ENCODE results near the gene TNFRSF8.

The TNFRSF8 gene

DNA sequence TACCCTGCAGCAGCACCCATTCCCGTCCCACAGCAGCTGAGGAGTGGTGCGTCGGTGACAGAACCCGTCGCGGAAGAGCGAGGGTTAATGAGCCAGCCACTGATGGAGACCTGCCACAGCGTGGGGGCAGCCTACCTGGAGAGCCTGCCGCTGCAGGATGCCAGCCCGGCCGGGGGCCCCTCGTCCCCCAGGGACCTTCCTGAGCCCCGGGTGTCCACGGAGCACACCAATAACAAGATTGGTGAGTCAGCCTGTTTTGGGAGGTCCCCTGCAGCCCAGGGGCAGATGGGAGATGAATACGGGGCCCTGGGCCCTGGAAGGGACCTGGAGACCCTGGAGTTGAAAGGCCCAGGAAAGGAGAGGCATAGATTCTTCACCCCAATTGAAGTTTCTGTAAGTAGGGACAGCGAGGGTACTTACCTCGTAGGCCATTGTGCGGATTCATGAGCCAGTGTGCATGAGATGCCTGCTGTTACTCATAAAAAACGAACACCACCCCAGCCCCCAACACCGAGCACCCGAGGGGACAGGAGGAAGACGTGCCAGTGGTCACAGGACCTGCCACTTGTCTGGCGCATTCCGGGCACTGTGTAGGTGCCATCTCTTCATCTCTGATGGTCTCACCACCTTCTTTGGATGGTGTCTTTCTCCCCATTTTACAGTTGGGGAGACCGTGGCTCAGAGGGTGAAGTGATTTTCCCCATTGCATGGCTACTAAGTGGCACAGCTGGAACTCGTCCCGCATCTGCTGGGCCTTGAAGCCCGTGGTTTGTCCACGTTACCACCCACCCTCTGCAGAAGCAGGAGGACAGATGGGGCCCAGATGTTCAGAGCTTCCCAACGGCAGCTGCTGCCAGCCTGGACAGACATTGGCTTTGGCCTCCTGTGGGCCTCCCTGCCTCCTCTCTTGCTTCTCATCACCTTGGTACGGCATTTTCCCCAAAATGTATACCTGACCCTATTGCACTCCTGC, 75.4 kb downstream of the TNFRSF8 start:
- TF ChIP-seq, protein P1, sequence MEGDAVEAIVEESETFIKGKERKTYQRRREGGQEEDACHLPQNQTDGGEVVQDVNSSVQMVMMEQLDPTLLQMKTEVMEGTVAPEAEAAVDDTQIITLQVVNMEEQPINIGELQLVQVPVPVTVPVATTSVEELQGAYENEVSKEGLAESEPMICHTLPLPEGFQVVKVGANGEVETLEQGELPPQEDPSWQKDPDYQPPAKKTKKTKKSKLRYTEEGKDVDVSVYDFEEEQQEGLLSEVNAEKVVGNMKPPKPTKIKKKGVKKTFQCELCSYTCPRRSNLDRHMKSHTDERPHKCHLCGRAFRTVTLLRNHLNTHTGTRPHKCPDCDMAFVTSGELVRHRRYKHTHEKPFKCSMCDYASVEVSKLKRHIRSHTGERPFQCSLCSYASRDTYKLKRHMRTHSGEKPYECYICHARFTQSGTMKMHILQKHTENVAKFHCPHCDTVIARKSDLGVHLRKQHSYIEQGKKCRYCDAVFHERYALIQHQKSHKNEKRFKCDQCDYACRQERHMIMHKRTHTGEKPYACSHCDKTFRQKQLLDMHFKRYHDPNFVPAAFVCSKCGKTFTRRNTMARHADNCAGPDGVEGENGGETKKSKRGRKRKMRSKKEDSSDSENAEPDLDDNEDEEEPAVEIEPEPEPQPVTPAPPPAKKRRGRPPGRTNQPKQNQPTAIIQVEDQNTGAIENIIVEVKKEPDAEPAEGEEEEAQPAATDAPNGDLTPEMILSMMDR (IDR thresholded peaks at IDR 0.05; ENCODE audit: borderline replicate concordance, insufficient read depth, low read depth, low read length) = no peak
- no peak overlapping the region for H3K4me3 ChIP-seq (ENCODE audit: low read depth, low read length)

DNA sequence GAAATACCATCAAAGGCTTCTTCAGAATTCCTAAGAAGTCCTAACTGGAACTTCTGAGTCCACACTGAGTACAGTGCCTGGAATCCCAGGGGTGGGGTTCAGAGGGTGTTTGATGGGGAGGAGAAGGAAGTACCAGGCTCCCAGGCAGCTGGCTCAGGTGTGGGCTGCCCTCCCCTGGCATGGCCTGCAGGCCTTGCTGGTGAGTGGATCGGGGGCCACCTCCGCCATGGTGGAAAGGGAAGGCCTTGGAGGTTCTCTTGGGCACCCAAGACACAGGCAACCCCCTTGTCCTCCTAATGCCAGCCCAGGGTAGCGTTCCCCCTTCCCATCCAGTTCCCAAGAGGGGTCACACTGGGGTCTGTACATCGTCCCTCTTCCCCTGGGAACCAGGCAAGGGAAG, 76.9 kb downstream of the TNFRSF8 start:
- TF ChIP-seq, protein P1 (IDR thresholded peaks at IDR 0.05; ENCODE audit: borderline replicate concordance, insufficient read depth, low read depth, low read length) = no peak
- no peak overlapping the region for H3K4me3 ChIP-seq (ENCODE audit: low read depth, low read length)

DNA sequence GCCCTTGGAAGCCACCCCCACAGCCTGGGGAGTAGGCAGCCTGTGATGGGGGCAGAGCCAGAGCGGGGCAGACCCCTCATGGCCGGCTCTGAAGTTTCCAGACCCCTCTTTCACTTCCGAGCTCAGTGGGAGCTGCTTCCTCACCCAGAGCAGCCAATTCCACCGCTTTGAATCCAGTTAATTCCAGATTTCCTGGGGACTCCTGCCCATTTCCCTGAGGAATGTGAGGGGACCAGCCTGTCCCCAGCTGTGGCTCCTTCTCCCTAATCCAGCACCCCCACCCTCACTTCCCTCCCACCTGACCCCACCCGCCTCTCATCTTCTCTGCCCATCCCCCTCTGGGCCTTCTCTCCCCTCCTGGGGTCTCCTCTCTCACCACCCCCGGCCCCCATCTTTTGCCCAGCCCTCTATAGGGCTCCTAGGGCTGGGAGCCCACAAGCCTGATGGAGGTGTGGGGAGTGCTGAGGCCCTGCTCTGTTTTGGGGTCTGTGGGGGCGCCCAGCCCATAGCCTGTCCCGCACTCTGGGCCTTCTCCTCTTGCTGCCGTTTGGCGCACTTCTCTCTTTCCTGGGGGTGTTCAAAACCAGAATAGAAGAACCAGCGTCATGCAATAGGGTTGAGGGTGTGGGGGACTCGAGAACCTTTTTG, 77.5 kb downstream of the TNFRSF8 start:
- H3K4me3 ChIP-seq (ENCODE audit: low read depth, low read length) = no peak overlapping the region
- TF ChIP-seq, protein P1 (IDR thresholded peaks at IDR 0.05; ENCODE audit: borderline replicate concordance, insufficient read depth, low read depth, low read length) = no peak

DNA sequence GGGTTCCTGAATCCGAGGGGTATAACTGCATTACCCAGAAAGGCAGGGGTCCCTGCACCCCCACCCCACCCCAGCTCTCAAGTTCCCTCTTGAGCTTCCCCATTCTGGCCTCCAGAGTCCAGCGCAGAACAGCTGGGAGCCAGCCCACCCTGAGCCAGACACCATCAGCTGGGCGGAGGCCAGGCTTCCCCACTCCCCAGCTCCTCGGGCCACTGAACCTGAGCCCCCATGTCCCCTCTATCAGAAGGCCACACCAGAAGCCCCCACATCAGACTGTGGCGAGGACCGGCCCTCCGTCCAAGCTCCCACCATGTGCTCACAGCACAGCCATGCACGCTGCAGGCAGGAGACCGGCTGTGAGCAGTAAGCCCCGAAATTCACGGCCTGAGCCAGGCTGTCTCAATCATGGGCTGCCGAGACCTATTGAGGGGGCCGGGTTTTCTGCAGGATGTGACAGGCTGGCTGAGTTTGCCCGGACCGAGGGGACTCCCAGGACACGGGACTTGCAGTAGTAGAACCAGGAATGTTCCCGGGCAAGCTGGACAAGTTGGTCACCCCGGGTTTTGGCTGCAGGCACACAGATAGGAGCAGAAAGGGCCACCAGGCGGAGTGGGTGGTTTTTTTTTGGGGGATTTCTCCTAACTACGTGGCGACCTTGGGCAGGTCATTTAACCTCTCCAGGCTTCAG, 78.2 kb downstream of the TNFRSF8 start:
- no peak overlapping the region for H3K4me3 ChIP-seq (ENCODE audit: low read depth, low read length)
- TF ChIP-seq, protein P1 (IDR thresholded peaks at IDR 0.05; ENCODE audit: borderline replicate concordance, insufficient read depth, low read depth, low read length) = no peak

DNA sequence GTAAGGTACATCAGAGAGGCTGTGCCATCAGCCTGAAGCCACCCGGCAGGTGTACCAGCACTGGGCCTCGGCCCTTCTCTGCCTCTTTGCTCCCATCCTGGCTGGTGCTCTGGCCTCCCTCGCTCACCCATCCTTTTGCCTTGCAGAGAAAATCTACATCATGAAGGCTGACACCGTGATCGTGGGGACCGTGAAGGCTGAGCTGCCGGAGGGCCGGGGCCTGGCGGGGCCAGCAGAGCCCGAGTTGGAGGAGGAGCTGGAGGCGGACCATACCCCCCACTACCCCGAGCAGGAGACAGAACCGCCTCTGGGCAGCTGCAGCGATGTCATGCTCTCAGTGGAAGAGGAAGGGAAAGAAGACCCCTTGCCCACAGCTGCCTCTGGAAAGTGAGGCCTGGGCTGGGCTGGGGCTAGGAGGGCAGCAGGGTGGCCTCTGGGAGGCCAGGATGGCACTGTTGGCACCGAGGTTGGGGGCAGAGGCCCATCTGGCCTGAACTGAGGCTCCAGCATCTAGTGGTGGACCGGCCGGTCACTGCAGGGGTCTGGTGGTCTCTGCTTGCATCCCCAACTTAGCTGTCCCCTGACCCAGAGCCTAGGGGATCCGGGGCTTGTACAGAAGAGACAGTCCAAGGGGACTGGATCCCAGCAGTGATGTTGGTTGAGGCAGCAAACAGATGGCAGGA, 79.2 kb downstream of the TNFRSF8 start:
- TF ChIP-seq, protein P1 (IDR thresholded peaks at IDR 0.05; ENCODE audit: borderline replicate concordance, insufficient read depth, low read depth, low read length) = no peak
- no peak overlapping the region for H3K4me3 ChIP-seq (ENCODE audit: low read depth, low read length)

DNA sequence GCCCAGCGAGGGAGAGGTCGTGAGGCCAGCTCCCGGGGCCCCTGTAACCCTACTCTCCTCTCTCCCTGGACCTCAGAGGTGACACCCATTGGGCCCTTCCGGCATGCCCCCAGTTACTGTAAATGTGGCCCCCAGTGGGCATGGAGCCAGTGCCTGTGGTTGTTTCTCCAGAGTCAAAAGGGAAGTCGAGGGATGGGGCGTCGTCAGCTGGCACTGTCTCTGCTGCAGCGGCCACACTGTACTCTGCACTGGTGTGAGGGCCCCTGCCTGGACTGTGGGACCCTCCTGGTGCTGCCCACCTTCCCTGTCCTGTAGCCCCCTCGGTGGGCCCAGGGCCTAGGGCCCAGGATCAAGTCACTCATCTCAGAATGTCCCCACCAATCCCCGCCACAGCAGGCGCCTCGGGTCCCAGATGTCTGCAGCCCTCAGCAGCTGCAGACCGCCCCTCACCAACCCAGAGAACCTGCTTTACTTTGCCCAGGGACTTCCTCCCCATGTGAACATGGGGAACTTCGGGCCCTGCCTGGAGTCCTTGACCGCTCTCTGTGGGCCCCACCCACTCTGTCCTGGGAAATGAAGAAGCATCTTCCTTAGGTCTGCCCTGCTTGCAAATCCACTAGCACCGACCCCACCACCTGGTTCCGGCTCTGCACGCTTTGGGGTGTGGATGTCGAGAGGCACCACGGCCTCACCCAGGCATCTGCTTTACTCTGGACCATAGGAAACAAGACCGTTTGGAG, 80.0 kb downstream of the TNFRSF8 start:
- TF ChIP-seq, protein P1 (IDR thresholded peaks at IDR 0.05; ENCODE audit: borderline replicate concordance, insufficient read depth, low read depth, low read length) = no peak
- no peak overlapping the region for H3K4me3 ChIP-seq (ENCODE audit: low read depth, low read length)
